GM19468 (cell line): ENCODE measurements around the gene LACTBL1.

Experiments used
- ATAC-seq: cut with Tn5 transposase; IDR thresholded peaks from one replicate; pipeline ENCODE4 v1.9.1; 2021; ENCODE audit warnings: mild to moderate bottlenecking, moderate library complexity, moderate number of reproducible peaks; ENCODE audit not compliant: unreplicated experiment; ENCODE audit errors: extremely low read depth

Gene LACTBL1

DNA sequence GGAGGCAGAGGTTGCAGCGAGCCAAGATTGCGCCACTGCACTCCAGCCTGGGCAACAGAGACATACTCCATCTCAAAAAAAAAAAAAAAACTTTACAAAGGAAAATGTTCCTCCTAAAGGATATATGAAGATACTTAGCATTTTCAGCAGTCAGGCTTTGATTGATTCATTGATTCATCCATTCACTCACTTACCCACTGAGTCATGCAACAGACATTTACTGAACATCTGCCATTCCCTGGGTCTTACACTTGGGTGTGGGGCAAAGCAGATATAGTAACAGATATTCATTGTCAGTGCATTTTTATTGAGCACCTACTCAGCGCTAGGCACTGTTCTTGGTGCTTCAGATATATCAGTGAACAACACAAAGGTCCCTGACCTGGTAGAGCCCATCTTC is 5.6 kb upstream of the LACTBL1 start:
- ATAC-seq = no peak

DNA sequence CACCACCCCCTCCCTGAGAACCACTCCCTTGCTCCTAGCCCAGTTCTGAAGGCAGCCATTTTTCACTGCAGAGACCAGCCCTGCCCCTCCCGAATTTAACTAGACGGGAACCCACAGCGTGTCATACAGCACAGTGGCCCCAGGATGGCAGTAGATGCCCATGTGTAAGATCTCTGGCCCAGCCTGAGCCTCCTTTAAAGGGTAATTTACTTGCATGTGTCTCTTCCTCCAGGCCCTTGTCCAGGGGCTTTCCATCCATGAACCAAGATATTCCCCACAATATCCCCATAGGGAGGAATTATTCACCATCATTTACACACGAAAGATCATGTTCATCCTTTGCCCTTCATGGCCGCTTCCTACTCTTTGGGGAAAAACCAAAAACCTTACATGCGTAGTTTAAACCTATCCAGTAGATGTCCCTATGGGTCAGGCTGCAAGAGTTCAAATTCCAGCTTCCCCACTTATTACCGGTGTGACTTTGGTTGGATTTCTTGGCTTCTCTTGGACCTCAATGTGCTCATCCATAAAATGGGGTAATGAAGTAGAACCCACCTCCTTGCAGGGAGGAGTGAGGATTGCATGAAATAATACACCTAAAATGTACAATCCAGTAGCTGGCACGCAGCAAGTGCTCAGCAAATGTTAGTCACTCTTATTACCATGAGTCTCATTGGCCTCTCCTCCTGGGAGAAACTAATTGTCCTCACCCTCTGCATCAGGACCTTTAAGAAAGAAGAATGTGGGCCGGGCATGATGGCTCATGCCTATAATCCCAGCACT is 4.0 kb upstream of the LACTBL1 start:
- no peak for ATAC-seq

DNA sequence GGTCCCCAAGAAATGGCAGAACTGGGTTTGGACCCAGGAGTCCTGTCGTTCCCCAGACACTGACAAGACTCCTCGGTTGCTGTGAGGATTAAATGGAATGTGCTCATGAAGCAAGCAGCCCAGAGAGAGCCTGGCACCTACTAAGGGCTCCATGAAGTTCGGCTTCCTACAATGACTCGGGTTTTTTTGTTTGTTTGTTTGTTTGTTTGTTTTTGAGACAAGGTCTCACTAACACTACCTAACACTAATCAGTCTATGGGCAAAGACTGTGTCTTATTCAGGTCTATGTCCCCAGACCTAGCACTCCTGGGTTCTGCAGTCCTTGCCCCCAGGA is 3.4 kb upstream of the LACTBL1 start:
- ATAC-seq = no peak

DNA sequence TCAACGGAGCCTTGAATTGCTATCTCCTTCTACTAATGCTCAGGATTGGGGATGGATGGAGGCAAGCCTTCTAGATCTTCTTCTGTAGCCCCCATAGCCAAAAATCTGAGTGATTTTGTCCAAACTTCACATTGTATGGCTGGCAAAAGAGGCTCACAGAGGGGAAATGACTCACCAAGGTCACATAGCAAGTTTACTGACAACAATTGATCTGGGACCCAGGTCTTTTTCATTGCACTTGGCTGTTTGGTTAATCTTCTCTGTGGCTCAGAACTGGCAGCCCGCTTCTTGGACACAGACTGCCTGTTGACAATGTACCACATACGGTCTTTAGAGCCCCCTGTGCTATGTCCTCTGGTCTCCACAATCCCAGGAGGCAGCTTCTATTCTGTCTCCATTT is 3.0 kb upstream of the LACTBL1 start:
- ATAC-seq = no peak

DNA sequence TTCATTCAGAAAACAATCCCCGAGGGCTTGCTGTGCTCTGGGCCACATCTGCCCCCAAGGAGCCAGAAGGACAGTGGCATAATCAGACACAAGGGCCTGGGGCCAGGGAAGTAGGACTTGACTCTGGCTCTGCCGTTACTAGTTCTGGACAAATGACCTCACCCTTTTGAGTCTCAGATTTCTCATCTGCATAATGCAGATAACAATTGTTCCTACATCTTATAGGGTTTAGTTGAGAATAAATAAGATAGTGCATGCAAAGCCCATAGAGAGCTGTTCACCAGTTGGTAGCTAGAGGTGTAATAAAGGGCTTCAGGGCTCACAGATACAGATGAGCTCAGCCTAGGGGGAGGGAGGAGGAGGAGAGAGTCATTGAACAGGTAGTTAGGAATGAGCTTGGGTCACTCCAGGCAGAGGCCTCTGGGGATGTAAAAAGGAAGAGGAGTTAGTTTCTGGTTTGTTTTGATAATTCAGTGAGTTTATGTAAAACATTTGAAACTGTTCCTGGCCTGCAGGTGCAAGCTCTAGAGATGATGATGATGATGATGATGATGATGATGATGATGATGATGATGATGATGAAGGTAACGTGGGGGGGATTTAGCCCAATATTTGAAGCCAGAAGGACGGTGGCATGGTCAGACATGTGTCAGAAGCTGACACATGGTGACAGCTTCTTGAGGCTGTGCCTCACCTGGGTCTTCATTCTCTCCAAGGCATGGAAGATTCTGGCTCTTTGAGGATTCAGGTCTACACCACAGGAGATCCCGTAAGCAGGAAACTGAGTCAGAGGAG is 858 bp downstream of the LACTBL1 start:
- no peak for ATAC-seq

DNA sequence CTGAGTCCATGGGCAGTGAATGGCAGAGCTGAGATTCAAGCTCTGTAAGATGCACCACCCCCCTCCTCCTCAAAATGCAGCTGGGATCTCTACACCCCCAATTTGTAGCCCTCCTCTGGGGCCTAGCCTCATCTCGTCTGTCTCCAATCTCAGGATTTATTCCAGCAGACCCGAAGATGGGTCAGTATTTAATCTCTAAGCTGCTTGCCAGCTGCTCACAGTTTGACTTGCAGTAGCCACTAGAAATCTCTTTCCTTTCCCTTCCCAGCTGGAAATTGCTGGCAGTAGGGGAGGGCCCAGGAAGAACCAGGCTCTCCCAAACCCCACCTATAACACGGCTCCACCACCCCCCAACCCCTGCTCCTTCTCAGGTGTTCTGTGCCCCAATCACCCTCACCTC is 1.5 kb downstream of the LACTBL1 start:
- ATAC-seq = no peak

DNA sequence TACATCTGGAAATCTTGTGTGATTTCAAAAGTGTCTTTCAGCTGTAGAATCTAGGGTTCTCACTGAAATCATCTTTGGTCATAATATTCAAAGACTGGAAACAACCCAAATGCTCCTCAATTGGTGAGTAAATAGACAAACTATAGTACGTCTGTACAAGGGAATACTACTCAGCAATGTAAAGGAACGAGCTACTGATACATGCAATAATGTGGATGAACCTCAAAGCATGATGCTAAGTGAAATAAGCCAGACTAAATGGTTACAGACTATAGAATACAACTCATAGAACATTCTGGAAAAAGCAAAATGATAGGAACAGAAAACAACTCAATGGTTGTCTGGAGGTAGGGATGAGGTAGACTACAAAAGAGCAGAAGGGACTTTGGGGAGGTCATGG is 2.6 kb downstream of the LACTBL1 start:
- no peak for ATAC-seq

DNA sequence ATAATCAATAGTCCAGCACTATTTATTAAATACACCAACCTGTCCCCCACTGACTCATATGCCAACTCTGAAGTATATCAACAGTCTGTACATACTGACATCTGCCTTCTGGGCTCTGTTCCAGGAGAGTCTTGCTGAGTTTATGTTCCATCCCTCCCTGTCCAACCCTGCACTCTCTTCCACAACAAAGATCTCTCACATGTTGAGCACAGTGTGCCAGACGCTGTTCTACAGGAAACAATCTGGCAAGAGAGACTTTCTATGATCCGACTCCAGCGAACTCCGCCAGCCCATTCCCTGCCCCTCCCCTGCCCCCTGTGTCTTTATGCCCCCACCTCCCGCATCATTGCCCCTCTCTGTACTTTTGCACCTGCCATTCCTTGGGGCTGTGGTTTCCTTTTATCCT is 3.4 kb downstream of the LACTBL1 start:
- no peak for ATAC-seq

DNA sequence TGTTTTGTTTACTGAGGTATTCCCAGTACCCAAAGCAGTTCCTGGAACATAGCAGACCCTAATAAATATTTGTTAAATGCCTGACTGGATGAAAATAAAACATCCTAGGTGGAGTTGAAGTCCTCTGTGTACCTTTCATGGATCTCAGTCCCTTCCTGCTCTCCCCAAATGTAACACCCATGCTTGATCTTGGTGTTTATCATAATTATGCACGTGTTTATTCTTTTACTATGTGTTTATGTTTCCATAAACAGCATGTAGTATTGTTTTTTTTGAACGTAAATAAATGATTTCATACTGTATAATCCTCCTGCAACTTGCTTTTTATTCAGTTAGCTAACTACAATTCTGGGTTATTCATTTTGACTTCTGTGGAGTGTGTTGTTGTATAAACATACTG is 4.8 kb downstream of the LACTBL1 start:
- no peak for ATAC-seq

DNA sequence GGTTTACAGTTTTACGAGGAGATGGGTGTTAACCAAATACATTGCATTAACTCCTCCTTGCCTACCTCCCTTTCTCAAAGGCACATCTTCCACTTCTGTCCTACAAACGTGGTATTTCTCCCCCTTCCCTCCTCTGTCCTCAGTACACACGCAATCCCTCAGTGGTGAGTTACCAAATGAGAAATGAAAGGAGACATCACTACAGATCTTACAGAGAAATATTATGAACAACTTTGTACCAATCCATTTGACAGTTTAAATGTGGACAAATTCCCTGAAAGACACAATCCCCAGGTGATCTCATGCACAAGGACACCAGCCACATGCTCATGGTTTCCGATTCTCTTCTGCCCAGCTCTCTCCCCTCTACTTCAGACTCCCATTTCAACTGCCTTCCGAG is 6.4 kb downstream of the LACTBL1 start:
- no peak for ATAC-seq

DNA sequence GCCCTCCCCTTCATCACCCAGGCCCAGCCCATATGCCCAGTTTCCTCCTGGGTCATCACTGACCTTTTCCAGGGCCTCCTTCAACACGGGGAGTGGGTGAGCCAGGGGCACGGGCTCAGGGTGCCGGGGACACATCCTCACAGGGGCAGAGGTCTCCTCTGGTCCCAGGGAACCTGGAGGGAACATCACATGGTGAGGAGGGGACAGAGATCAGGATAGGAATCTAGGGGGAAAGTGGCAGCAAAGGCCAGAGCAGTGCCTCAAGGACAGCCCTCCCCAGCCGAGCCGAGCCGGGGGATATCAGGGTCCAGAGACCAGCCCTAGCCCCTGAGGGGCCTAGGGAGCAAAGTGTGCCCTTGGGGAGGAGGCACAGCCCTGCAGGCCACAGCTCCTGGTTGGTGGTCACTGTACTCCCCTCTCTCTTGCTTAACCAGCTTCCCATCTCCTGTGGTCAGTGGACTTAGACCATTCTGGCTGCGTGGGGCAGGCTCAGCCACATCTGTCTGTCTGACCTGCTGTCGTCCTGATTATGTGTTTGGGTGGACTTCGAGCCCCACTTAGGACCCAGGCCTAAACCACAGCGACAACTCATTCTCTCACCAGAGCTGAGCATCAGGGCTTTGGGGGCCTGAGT is 9.5 kb downstream of the LACTBL1 start:
- no peak for ATAC-seq

DNA sequence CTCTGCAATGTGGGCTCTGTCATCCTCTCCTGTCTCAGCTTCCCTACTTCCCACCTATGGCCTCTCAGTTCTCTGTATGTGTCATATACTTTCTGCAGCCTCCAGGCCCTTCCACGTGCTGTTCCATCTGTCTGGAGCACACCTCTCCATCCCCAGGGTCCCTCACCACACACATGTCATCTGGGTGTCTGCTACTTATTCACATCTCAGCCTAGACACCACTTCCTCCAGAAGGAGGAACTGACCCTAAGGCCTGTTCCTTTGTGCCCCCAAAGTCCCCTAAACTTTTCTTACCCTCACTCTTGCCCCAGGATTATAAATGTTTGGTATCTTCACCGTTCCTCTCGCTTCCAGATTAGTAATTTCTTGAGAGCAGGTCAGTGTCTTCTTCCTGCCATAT is 10.1 kb downstream of the LACTBL1 start:
- ATAC-seq = no peak

DNA sequence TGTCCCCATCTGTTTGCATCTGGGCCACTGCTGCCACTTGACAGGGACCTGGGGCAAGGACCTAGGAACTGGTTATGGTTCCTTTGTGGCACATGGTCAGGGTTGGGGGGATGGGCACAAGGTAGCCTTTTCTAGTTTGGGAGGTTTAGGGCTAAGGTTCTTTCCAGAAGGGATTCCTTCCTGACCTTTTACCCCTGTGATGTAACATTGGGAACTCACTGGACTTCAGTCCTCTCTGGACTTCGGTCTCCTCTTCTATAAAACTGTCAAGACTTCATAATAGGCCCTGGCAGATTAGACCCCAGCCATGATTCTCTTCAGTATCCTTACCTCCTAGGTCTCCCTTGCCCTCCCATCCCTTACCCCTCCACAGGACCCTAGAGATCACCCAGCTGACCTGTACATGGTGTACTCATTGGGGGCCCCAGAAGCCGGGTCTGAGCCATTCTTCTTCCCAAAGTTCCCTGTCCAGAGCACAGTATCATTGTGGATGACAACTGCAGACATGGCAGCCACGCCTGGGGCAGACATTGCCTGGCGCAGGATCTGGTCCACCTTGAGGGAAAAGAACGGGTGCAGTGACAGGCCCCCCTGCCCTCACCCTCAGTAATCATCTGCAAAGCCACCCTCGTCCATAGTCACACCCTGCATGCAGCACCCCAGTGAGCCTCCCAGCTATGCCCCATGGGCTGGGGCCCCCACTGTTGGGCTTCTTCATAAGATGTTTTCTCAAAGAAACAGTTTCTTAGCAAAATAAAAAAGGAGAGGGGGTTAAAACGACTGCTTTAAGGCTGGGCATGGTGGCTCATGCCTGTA is 12.9 kb downstream of the LACTBL1 start:
- no peak for ATAC-seq

DNA sequence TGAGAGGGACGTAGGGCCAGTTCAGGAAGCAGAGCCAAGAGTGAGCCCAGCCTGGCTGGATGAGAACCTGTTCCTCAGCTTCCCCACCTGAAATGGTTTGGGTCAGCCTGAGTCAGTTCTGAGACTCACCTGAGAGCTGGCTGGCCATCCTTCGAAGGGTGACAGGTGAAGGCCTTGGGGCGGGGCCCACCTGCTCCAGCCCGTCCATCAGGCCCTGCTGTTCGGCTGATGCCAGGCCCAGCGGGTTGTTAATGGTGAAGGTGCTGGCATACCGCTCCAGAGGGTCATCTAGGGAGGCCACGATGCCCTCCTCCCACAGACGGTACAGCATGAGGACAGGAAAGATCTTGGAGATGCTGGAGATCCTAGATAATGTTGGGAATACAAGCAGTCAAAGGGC is 14.1 kb downstream of the LACTBL1 start:
- ATAC-seq = no peak

DNA sequence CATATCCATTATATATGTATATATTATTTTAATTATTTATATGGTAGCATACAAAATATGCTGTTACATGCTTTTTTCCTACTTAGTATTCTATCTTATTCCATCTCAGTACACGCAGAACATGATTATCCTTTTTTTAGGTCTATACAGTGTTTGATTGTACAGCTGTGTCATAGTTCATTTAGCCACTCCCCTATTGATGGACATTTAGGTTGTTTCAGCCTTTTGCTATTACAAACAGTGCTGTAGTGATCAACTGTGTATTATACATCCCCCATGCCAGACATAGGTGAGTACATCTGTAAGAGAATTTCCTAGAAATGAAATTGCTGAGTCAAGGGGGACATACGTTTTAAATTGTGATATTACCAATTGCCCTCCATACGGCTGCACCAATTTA is 15.6 kb downstream of the LACTBL1 start:
- no peak for ATAC-seq

DNA sequence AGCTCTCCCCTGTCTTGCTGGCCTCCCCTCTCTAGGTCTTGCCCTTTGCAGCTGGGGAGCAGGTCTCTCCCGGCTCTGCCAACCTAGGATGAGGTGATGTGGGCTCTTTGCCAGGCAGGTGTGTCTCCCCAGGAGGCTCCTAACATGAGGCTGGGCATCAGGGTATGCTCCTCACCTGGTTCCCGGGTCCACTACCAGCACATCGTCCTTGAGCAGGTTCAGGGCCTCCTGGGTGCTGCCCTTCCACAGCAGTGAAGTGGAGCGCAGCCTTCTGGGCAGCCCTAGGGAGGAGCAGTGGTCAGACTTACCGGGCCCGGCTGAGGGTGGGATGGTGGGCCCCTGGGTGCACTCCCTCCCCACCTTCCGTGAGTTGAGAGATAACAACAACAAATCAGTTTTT is 17.5 kb downstream of the LACTBL1 start:
- no peak for ATAC-seq

DNA sequence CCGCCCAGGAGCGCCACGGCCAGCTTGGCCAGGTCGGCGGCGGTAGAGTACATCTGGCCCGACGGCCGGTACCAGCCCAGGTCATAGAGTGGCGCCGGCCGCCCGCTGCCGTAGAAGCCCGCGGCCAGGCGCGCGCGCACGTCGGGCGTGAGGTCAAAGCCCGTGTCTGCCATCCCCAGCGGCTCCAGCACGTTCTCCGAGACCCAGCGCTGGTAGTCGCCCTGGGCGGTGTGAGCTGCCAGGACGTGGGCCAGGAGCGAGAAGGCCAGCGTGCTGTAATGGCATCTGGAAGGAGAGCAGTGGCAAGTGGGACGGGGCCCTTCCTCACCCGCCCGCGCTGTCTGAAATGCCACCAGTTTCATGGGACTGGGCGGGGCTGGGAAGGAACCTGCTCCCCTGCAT is 18.9 kb downstream of the LACTBL1 start:
- no peak for ATAC-seq

DNA sequence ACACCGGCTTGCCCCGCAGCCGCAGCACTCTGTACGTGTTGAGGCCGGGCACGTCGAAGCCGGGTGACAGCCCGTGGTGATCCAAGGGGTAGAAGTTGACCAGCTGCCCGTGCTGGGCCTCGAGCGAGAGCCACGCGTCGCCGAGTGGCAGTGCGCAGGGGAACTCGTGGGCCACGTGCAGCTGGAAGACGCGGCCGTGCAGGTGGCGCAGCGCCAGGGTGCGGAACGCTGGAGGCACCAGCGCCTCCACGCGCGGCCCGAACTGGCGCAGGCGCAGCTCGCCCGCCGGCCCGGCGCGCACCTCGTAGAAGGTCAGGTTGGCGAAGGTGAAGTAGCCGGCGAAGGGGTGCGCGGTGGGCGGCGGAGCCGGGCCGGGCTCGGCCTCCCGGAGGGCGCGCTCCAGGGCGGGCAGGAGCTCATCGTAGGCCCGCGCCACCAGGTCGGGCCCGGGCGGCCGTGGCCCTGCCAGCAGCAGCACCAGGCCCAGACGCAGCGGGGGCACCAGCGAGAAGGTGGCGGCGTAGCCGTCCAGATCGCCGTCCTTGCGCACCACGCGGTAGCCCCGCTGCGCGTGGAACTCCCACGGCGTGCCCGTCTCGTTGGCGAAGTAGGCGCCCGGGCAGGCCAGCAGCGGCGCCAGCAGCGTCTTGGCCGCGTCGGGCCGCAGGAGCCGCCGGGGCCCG is 19.5 kb downstream of the LACTBL1 start:
- ATAC-seq = no peak

DNA sequence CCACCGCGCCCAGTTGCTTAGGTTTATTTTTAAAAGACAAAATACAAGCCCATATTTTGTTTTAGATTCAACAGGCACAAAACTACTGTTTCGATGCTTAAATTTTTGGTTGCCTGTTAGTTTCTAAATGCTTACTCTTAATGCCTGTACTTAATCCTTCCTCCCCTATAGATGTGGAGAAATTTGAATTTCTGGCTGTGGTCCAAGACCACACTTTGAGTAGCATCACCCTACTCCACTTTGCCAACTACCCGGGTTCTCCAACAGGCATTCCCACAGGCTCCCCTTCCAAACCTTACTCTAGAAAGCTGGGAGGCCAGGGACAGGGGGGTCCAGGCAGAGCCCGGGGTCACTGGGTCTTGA is 20.0 kb downstream of the LACTBL1 start:
- no peak for ATAC-seq

DNA sequence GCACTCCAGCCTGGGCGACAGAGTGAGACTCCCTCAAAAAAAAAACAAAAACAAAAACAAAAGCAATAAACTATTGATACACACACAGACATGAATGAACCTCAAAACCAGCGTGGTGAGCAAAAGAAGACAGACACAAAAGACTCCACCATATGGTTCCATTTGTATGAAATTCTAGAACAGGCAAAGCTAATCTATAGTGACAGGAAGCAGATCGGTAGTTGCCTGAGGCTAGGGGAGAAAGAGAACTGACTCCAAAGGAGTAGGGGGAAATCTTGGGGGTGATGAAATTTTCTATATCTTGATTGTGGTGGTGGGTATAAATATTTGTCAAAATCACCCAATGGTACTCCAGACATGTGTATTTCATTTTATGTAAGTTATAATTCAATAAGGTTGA is 20.9 kb downstream of the LACTBL1 start:
- ATAC-seq = no peak
